SK-N-SH (cell line): ENCODE measurements around the gene SYT1. TPM values are rescaled to one million over a fixed set of nuclear protein-coding genes. Genes with fewer than 3 reads are reported as not detected.
A peak's percentile ranks its signal among the peaks of the same experiment; 100 is the strongest.

ENCODE experiments used
- CTCF ChIA-PET: fragments of 300-600, 350-600 bp; formaldehyde crosslinking; extraction: SDS; loops from one replicate; lab custom pipeline; 2021; lab: Yijun Ruan, JAX
- POLR2A ChIA-PET: fragments of 350-600 bp; sonication (Branson Sonifier 250); formaldehyde crosslinking; extraction: SDS; loops from one replicate; lab custom pipeline; 2020; ENCODE audit warnings: antibody characterized with exemption, inconsistent platforms; lab: Yijun Ruan, JAX
- DNase-seq: peaks from one replicate; pipeline ENCODE4 v3.0.0; 2012
- H2AFZ ChIP-seq: fragments of 200-600 bp; sonication (generic); 2 replicates; pipeline ENCODE4 v1.8.1; 2016; ENCODE audit warnings: antibody characterized with exemption, mild to moderate bottlenecking, low read depth
- H3F3A ChIP-seq: fragments of 200-600 bp; sonication (generic); replicated peaks from 2 replicates; pipeline ENCODE3; 2016; ENCODE audit warnings: antibody characterized with exemption, mild to moderate bottlenecking; ENCODE audit not compliant: insufficient read depth
- H3K27ac ChIP-seq, 2 experiments: fragments of 200-500 bp in 1 of 2; fragments of 200-600 bp in 1 of 2; sonication (Bioruptor generic) in 1 of 2; sonication (generic), shearing (Covaris generic) in 1 of 2; 2 replicates each; pipeline versions ENCODE4 v1.5.1 to v1.6.1; 2014 to 2016; ENCODE audit warnings: low read depth in 2 of 2, inconsistent platforms in 1 of 2, low read length in 1 of 2, mild to moderate bottlenecking in 1 of 2, mixed read lengths in 1 of 2
- H3K27me3 ChIP-seq: fragments of 200-600 bp; sonication (generic), shearing (Covaris generic); 2 replicates; pipeline ENCODE4 v1.6.1; 2016; ENCODE audit warnings: mixed run types; ENCODE audit not compliant: insufficient read depth
- H3K36me3 ChIP-seq, 2 experiments: fragments of 200-500 bp in 1 of 2; fragments of 200-600 bp in 1 of 2; sonication (Bioruptor generic) in 1 of 2; sonication (generic) in 1 of 2; replicated peaks in 1 of 2; 2 replicates each; pipeline versions ENCODE3 to v1.5.1; 2014 to 2016; ENCODE audit warnings: low read length in 1 of 2, mild to moderate bottlenecking in 1 of 2; ENCODE audit not compliant: insufficient read depth in 2 of 2, control insufficient read depth in 1 of 2
- H3K4me1 ChIP-seq, 2 experiments: fragments of 200-500 bp in 1 of 2; fragments of 200-600 bp in 1 of 2; sonication (Bioruptor generic) in 1 of 2; sonication (generic), shearing (Covaris generic) in 1 of 2; 2 replicates each; pipeline versions ENCODE4 v1.5.1 to v1.6.1; 2014 to 2016; ENCODE audit warnings: low read depth in 1 of 2, low read length in 1 of 2, mixed run types in 1 of 2; ENCODE audit not compliant: insufficient read depth in 2 of 2, control insufficient read depth in 1 of 2
- H3K4me2 ChIP-seq: fragments of 200-600 bp; sonication (generic), shearing (Covaris generic); 2 replicates; pipeline ENCODE4 v1.6.1; 2017; ENCODE audit warnings: mixed run types
- H3K4me3 ChIP-seq, 2 experiments: fragments of 200-500 bp in 1 of 2; fragments of 200-600 bp in 1 of 2; sonication (Bioruptor generic) in 1 of 2; sonication (generic), shearing (Covaris generic) in 1 of 2; 2 replicates each; pipeline versions ENCODE4 v1.5.1 to v1.8.1; 2014 to 2016; ENCODE audit warnings: low read depth in 2 of 2, inconsistent platforms in 1 of 2, low read length in 1 of 2, mild to moderate bottlenecking in 1 of 2, mixed read lengths in 1 of 2, moderate library complexity in 1 of 2
- H3K79me2 ChIP-seq: fragments of 200-600 bp; sonication (generic); 2 replicates; pipeline ENCODE4 v1.8.1; 2017; ENCODE audit warnings: mild to moderate bottlenecking; ENCODE audit not compliant: insufficient read depth
- H3K9ac ChIP-seq: fragments of 200-600 bp; sonication (generic); 2 replicates; pipeline ENCODE4 v1.6.1; 2017; ENCODE audit warnings: mixed run types
- H3K9me2 ChIP-seq: fragments of 200-600 bp; sonication (generic); 2 replicates; pipeline ENCODE4 v1.6.1; 2017; ENCODE audit warnings: mixed run types
- H3K9me3 ChIP-seq: fragments of 200-600 bp; sonication (generic); 2 replicates; pipeline ENCODE4 v1.6.1; 2017; ENCODE audit warnings: mixed run types, mild to moderate bottlenecking, moderate library complexity
- H4K20me1 ChIP-seq: fragments of 200-600 bp; sonication (generic); 2 replicates; pipeline ENCODE4 v1.6.1; 2017; ENCODE audit warnings: mild to moderate bottlenecking, mixed run types; ENCODE audit not compliant: insufficient read depth
- ELF1 ChIP-seq: IDR thresholded peaks from 2 replicates; pipeline ENCODE4 v1.4.0; 2012
- EP300 ChIP-seq, 2 experiments: IDR thresholded peaks; 2 replicates each; pipeline versions ENCODE4 v1.4.0 to v1.6.1; 2012; ENCODE audit warnings: borderline replicate concordance in 1 of 2, low read depth in 1 of 2, low read length in 1 of 2
- EZH2phosphoT487 ChIP-seq: fragments of 200-600 bp; sonication (generic); IDR thresholded peaks from 2 replicates; pipeline ENCODE4 v1.6.1; 2017; ENCODE audit warnings: low read depth, mixed run types, mild to moderate bottlenecking, antibody characterized with exemption, moderate library complexity, borderline replicate concordance
- FOXM1 ChIP-seq: IDR thresholded peaks from 2 replicates; pipeline ENCODE4 v1.4.0; 2012; ENCODE audit warnings: low read depth, mild to moderate bottlenecking
- GABPA ChIP-seq: IDR thresholded peaks from 2 replicates; pipeline ENCODE4 v1.4.0; 2012; ENCODE audit warnings: low read depth, mild to moderate bottlenecking
- IRF3 ChIP-seq: fragments of 150-350 bp; IDR thresholded peaks from 2 replicates; pipeline ENCODE4 v1.6.1; 2016; ENCODE audit warnings: mild to moderate bottlenecking, low read depth, low read length
- JUND ChIP-seq: IDR thresholded peaks from 2 replicates; pipeline ENCODE4 v1.4.0; 2012
- MAX ChIP-seq: IDR thresholded peaks from 2 replicates; pipeline ENCODE4 v1.4.0; 2012; ENCODE audit warnings: low read depth
- MXI1 ChIP-seq: IDR thresholded peaks from 2 replicates; pipeline ENCODE4 v1.6.1; 2012; ENCODE audit warnings: mild to moderate bottlenecking, low read depth, low read length, improper control_type of control experiment
- NFIC ChIP-seq: IDR thresholded peaks from 2 replicates; pipeline ENCODE4 v1.4.0; 2012; ENCODE audit warnings: borderline replicate concordance
- NRF1 ChIP-seq: IDR thresholded peaks from 2 replicates; pipeline ENCODE4 v1.6.1; 2012; ENCODE audit warnings: low read depth, mild to moderate bottlenecking, low read length
- PBX3 ChIP-seq: IDR thresholded peaks from 2 replicates; pipeline ENCODE4; 2012
- RAD21 ChIP-seq: IDR thresholded peaks from 2 replicates; pipeline ENCODE4 v1.6.1; 2012; ENCODE audit warnings: mild to moderate bottlenecking, low read length
- RCOR1 ChIP-seq: fragments of 150-350 bp; IDR thresholded peaks from 2 replicates; pipeline ENCODE4 v1.6.1; 2017; ENCODE audit warnings: antibody characterized with exemption, low read length
- SIN3A ChIP-seq: IDR thresholded peaks from 2 replicates; pipeline ENCODE4 v1.6.1; 2012; ENCODE audit warnings: low read depth, mild to moderate bottlenecking, low read length, moderate library complexity, borderline replicate concordance
- SMC3 ChIP-seq: IDR thresholded peaks from 2 replicates; pipeline ENCODE4 v1.6.1; 2012; ENCODE audit warnings: low read depth, low read length, improper control_type of control experiment
- TAF1 ChIP-seq: IDR thresholded peaks from 2 replicates; pipeline ENCODE4 v1.6.1; 2012; ENCODE audit warnings: low read depth, mild to moderate bottlenecking, low read length, moderate library complexity, borderline replicate concordance
- TCF12 ChIP-seq: IDR thresholded peaks from 2 replicates; pipeline ENCODE4 v1.4.0; 2012
- USF1 ChIP-seq: IDR thresholded peaks from 2 replicates; pipeline ENCODE4 v1.4.0; 2012; ENCODE audit warnings: low read depth, borderline replicate concordance
- WGBS: methylation state at CpG from one replicate; pipeline ENCODE4 v1.1.6; 2017; ENCODE audit warnings: low lambda C conversion rate; 5-methylcytosine and 5-hydroxymethylcytosine counted together
- polyA plus RNA-seq, 3 experiments: library from polyadenylated mRNA; depleted of rRNA; stranded (reverse); fragments of >200 nt; gene quantifications; 2 replicates each; pipeline ENCODE4 v1.2.3, GENCODE V29; 2012

The SYT1 gene
- polyA plus RNA-seq, 1 of the 3 experiments (the other 2 are of a cell fraction): 12.7 TPM

GRCh38 chr12:78952552-78952929 lies 88.0 kb downstream of the SYT1 start:
- Histone ChIP-seq H3K4me2 (peak overlapping the region; percentile 76), H3K9ac (no peak overlapping the region)
- no peak for DNase-seq

More at GRCh38 chr12:78952552-78952929, 88.0 kb downstream of the SYT1 start:
- TF ChIP-seq ELF1 (no peak), IRF3 (no peak), GABPA (no peak), PBX3 (no peak), SIN3A (no peak), USF1 (no peak), FOXM1 (no peak), EP300 (IDR thresholded peaks at IDR 0.05; ENCODE audit: borderline replicate concordance in 1 of 2, low read depth in 1 of 2, low read length in 1 of 2) (no peak), JUND (no peak), MXI1 (no peak), NRF1 (no peak), MAX (no peak), NFIC (no peak), TCF12 (no peak), EZH2phosphoT487 (no peak), TAF1 (no peak), SMC3 (no peak), RAD21 (no peak), RCOR1 (no peak)
- Histone ChIP-seq H3K4me3 (peak overlapping the region in 1 of 2 experiments; percentile 36; a peak in 2 of 4 replicates), H4K20me1 (no peaks in the 10 kb centered on the region), H3F3A (peaks cover 24% of the 10 kb centered on the region), H3K9me2 (no peaks in the 10 kb centered on the region), H3K36me3 (peaks cover 0 to 24% of the 10 kb centered on the region in 2 experiments), H3K9me3 (peaks cover 4% of the 10 kb centered on the region), H3K27ac (peak overlapping the region; percentile 56 to 97), H2AFZ (no peak overlapping the region), H3K4me1 (peaks cover 12 to 15% of the 10 kb centered on the region in 2 experiments; a peak in 3 of 4 replicates), H3K79me2 (no peaks in the 10 kb centered on the region), H3K27me3 (no peaks in the 10 kb centered on the region)
- ChIA-PET CTCF (interaction anchor here (0.9 to 1.6 kb wide), 2 partner anchors 55 to 89 kb away, joined by 3 read pairs; no protein-coding TSS in a partner anchor), POLR2A (interaction anchor here (1.2 kb wide), 1 partner anchor 89 kb away, joined by 8 read pairs; the partner anchor contains the start of gene SYT1)
- WGBS: 100% methylated on average over 1 of the region's 1 CpG
